ENCODE results near the gene ARL6IP5. TPM values are rescaled to one million over a fixed set of nuclear protein-coding genes. Genes with fewer than 3 reads are reported as not detected.

Gene ARL6IP5
- total and polyA plus RNA-seq, 12 donors, result 100 to 276 (median 185) TPM

DNA sequence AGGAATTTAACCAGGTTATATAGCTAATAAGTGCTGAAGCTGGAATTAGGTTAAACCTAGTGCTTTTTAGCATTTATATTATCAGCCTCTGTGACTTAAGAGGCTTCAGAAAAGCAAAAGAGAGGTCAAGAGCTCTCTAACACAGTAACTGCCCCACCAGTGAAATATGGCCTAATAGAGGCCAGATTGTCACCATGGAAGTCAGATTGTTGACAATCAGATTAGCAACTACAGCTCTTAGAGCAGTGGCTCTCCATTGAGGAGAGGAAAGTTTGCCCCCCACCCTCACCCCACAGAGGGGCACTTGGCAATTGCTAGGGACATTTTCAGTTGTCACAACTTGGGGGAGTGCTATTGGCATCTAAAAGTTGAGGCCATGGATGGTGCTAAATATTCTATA lies 61.0 kb downstream of the ARL6IP5 start:
- H3K4me3 ChIP-seq, result no peak overlapping the region
- H3K9me3 ChIP-seq (replicated peaks in 1 of 3), result no peaks in the 10 kb centered on the region
- H3K27ac ChIP-seq, result no peak overlapping the region
- no peaks in the 10 kb centered on the region for H3K36me3 ChIP-seq (replicated peaks in 1 of 2)
- peaks cover 9% of the 10 kb centered on the region for H3K27me3 ChIP-seq
- intact Hi-C loops (cut with DNase I), result no loop called here
- no peaks in the 10 kb centered on the region for H3K4me1 ChIP-seq (replicated peaks in 1 of 2)
- TF ChIP-seq POLR2A (IDR thresholded peaks at IDR 0.05), result no peak
- TF ChIP-seq, protein P1, sequence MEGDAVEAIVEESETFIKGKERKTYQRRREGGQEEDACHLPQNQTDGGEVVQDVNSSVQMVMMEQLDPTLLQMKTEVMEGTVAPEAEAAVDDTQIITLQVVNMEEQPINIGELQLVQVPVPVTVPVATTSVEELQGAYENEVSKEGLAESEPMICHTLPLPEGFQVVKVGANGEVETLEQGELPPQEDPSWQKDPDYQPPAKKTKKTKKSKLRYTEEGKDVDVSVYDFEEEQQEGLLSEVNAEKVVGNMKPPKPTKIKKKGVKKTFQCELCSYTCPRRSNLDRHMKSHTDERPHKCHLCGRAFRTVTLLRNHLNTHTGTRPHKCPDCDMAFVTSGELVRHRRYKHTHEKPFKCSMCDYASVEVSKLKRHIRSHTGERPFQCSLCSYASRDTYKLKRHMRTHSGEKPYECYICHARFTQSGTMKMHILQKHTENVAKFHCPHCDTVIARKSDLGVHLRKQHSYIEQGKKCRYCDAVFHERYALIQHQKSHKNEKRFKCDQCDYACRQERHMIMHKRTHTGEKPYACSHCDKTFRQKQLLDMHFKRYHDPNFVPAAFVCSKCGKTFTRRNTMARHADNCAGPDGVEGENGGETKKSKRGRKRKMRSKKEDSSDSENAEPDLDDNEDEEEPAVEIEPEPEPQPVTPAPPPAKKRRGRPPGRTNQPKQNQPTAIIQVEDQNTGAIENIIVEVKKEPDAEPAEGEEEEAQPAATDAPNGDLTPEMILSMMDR (IDR thresholded peaks at IDR 0.05), result no peak
- DNase-seq, result no peak

DNA sequence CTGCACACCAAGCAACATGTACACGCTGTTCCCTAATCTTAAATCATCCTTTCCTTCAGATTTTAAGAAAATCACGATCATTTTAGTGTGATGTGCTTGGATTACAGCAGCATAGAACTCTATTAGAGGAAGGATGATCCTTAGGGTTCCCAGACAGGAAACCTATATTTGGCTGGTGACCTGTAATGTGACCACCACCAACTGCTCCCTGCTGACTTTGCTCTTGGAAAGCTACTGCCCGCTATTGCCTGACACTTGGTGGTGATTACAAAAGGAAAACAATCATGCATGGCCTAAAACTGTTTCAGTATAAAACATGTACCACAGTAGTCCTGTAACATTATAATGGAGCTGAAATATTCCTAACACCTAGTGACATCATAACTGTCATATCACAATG lies 64.8 kb downstream of the ARL6IP5 start:
- H3K36me3 ChIP-seq (replicated peaks in 1 of 2), result no peaks in the 10 kb centered on the region
- H3K27ac ChIP-seq, result no peak overlapping the region
- WGBS, 4 donors, result 76 to 88% (median 80%) methylated on average over 3 of the region's 3 CpGs
- TF ChIP-seq, protein P1 (IDR thresholded peaks at IDR 0.05), result no peak
- no peak for TF ChIP-seq POLR2A (IDR thresholded peaks at IDR 0.05)
- H3K4me1 ChIP-seq (replicated peaks in 1 of 2), result no peaks in the 10 kb centered on the region
- intact Hi-C loops (cut with DNase I), result no loop called here
- no peak overlapping the region for H3K4me3 ChIP-seq
- H3K27me3 ChIP-seq, result no peaks in the 10 kb centered on the region
- no peak for DNase-seq
- H3K9me3 ChIP-seq (replicated peaks in 1 of 3), result no peaks in the 10 kb centered on the region

MicroRNA genes within 50 kb of the gene (microRNA counts, 767-probe panel; counts per million panel counts)
- microRNA hsa-miR-3136-5p, result 0 counts per million in 2 donors

Small RNA genes within 50 kb of the gene (microRNA-seq; reads per million reads assigned to microRNA genes)
- gene MIR3136, result 0 to 0.57 (median 0.45) reads per million in 3 donors

Small RNA genes within 50 kb of the gene (small RNA-seq; reads per million reads assigned to genes)
- gene MIR3136, result 0 to 0.08 reads per million in 2 donors

Other genes with a start within 250 kb of the ARL6IP5 start
- 10 to 100 TPM in 2 of 9 donors, 1 to 10 TPM in 7; 2.4 to 15.5 (median 4.8) TPM for gene TAFA4, start 152.4 kb upstream of the ARL6IP5 start, total RNA-seq
- 1 to 10 TPM; 2.8 to 7.4 (median 6.2) TPM for gene TAFA4, start 152.4 kb upstream of the ARL6IP5 start, polyA plus RNA-seq
- gene EOGT, start 71.3 kb upstream of the ARL6IP5 start, total RNA-seq, result 10 to 100 TPM; 15.9 to 39.1 (median 19.1) TPM
- gene EOGT, start 71.3 kb upstream of the ARL6IP5 start, polyA plus RNA-seq, result 10 to 100 TPM; 21.5 to 43.7 (median 22.3) TPM
- 10 to 100 TPM; 16.8 to 41.9 (median 27.3) TPM for gene TMF1, start 32.6 kb upstream of the ARL6IP5 start, total RNA-seq
- 10 to 100 TPM in 1 of 3 donors, 1 to 10 TPM in 2; 6.9 to 38.1 (median 9.8) TPM for gene TMF1, start 32.6 kb upstream of the ARL6IP5 start, polyA plus RNA-seq
- 10 to 100 TPM; 39.6 to 85.7 (median 64.4) TPM for gene UBA3, start 4.6 kb upstream of the ARL6IP5 start, total RNA-seq
- gene UBA3, start 4.6 kb upstream of the ARL6IP5 start, polyA plus RNA-seq, result 10 to 100 TPM; 31.8 to 76.9 (median 34.4) TPM
- gene LMOD3, start 37.7 kb downstream of the ARL6IP5 start, total RNA-seq, result under 1 TPM in 3 of 9 donors, not detected in 6; 0.04 to 0.14 (median 0.10) TPM
- gene LMOD3, start 37.7 kb downstream of the ARL6IP5 start, polyA plus RNA-seq, result under 1 TPM; 0.03 to 0.08 (median 0.07) TPM

Data from adrenal gland (tissue), 12 donors.